ENCODE data around the gene PTPRK.

DNA sequence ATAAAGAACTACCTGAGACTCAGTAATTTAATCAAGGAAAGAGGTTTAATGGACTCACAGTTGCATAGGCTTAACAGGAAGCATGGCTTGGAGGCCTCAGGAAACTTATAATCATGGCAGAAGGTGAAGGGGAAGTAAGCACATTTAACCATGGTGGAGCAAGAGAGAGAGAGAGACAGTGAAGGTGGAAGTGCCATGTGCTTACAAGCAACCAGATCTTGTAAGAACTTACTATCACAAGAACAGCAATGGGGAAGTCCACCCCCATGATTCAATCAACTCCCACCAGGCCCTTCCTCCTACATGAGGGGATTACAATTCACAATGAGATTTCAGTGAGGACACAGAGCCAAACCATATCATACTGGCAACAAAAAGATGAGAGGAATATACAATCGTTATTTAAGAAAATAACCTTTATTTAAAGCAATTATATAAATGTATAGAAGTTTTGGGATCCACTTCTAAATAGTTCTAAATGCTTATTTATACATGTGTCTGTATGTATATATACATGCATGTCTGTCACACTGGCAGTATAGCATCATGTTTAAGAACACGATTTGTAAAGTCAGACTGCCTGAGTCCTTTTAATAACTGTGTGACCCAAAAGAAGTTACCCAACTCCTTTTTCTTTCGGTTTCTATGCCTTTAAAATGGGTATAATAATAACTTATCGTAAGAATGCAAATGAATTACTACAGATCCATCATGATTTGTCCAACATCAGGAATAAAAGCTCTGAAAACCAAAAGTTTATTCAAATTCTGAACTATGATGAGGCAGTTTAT, 363.9 kb downstream of the PTPRK start:
- TF ChIP-seq, protein P1, sequence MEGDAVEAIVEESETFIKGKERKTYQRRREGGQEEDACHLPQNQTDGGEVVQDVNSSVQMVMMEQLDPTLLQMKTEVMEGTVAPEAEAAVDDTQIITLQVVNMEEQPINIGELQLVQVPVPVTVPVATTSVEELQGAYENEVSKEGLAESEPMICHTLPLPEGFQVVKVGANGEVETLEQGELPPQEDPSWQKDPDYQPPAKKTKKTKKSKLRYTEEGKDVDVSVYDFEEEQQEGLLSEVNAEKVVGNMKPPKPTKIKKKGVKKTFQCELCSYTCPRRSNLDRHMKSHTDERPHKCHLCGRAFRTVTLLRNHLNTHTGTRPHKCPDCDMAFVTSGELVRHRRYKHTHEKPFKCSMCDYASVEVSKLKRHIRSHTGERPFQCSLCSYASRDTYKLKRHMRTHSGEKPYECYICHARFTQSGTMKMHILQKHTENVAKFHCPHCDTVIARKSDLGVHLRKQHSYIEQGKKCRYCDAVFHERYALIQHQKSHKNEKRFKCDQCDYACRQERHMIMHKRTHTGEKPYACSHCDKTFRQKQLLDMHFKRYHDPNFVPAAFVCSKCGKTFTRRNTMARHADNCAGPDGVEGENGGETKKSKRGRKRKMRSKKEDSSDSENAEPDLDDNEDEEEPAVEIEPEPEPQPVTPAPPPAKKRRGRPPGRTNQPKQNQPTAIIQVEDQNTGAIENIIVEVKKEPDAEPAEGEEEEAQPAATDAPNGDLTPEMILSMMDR (IDR thresholded peaks at IDR 0.05): no peak
- TF ChIP-seq POLR2A (IDR thresholded peaks at IDR 0.05) (no peak), POLR2AphosphoS5 (IDR thresholded peaks at IDR 0.05) (no peak)

Measured in transverse colon (tissue), 4 donors.